T-cell (primary cell): ENCODE data around the gene VWA3B. TPM values are rescaled to one million over a fixed set of nuclear protein-coding genes. Genes with fewer than 3 reads are reported as not detected.
A peak's percentile ranks its signal among the peaks of the same experiment; 100 is the strongest.

ENCODE experiments used
- ATAC-seq, 4 experiments: fragments of 200-7000 bp in 3 of 4; fragments of 150-1000 bp in 1 of 4; cut with Tn5 transposase; replicated peaks in 1 of 4; 1 replicate in 3 of 4; 2 replicates in 1 of 4; pipeline ENCODE4 v1.10.0; 2021; ENCODE audit warnings: moderate library complexity in 3 of 4, mild to moderate bottlenecking in 2 of 4, moderate number of reproducible peaks in 1 of 4
- CTCF ChIA-PET, 2 donors: fragments of 300-600 bp; sonication (Branson Sonifier 250); formaldehyde crosslinking; loops; one replicate each; lab custom pipeline; 2022; ENCODE audit warnings: antibody characterized with exemption in 2 of 2; lab: Charles Lee
- POLR2A ChIA-PET, 2 donors: fragments of 300-600 bp; sonication (Branson Sonifier 250); formaldehyde crosslinking; loops; one replicate each; lab custom pipeline; 2022; ENCODE audit warnings: antibody characterized with exemption in 2 of 2; lab: Charles Lee
- DNase-seq, 35 experiments: peaks; one replicate each; pipeline versions ENCODE4 v3.0.0 to v3.0.0-alpha.2; 2013 to 2023
- H3K27ac ChIP-seq: one replicate; pipeline ENCODE4 v1.5.1; 2013; ENCODE audit warnings: low read length
- H3K27me3 ChIP-seq, 2 experiments: replicated peaks in 1 of 2; 1 replicate in 1 of 2; 2 replicates in 1 of 2; pipeline versions ENCODE4 v1.6.1 to v1.7.0; 2013; ENCODE audit warnings: low read length in 1 of 2, mixed read lengths in 1 of 2; ENCODE audit not compliant: control insufficient read depth in 2 of 2, insufficient read depth in 2 of 2; ENCODE audit errors: extremely low read depth in 1 of 2
- H3K36me3 ChIP-seq, 2 donors: 1 replicate in 1 of 2; 2 replicates in 1 of 2; pipeline versions ENCODE4 v1.6.1 to v1.7.0; 2013; ENCODE audit warnings: low read length in 1 of 2; ENCODE audit not compliant: control insufficient read depth in 2 of 2, insufficient read depth in 1 of 2; ENCODE audit errors: extremely low read depth in 1 of 2
- H3K4me1 ChIP-seq, 2 experiments: 1 replicate in 1 of 2; 2 replicates in 1 of 2; pipeline versions ENCODE4 v1.6.1 to v1.7.0; 2013; ENCODE audit warnings: low read length in 2 of 2, mixed read lengths in 1 of 2; ENCODE audit not compliant: insufficient read depth in 2 of 2, control insufficient read depth in 1 of 2; ENCODE audit errors: extremely low read depth in 1 of 2
- H3K4me3 ChIP-seq, 2 donors: 1 replicate in 1 of 2; 2 replicates in 1 of 2; pipeline versions ENCODE4 v1.5.1 to v1.7.0; 2013; ENCODE audit warnings: mild to moderate bottlenecking in 2 of 2, low read length in 1 of 2, moderate library complexity in 1 of 2; ENCODE audit not compliant: control insufficient read depth in 1 of 2; ENCODE audit errors: extremely low read depth in 1 of 2
- H3K9me3 ChIP-seq: 2 replicates; pipeline ENCODE4 v1.7.0; 2013
- H3K27ac Mint-ChIP-seq, 2 donors: one replicate each; pipeline ENCODE4 v1.8.0; 2020 to 2021; ENCODE audit warnings: mild to moderate bottlenecking in 2 of 2, mixed read lengths in 2 of 2
- H3K27me3 Mint-ChIP-seq, 2 donors: one replicate each; pipeline ENCODE4 v1.8.0; 2021 to 2022; ENCODE audit warnings: mixed read lengths in 2 of 2
- H3K36me3 Mint-ChIP-seq: one replicate; pipeline ENCODE4 v1.8.0; 2021; ENCODE audit warnings: mixed read lengths
- H3K4me1 Mint-ChIP-seq, 3 donors: one replicate each; pipeline ENCODE4 v1.8.0; 2020 to 2022; ENCODE audit warnings: mixed read lengths in 3 of 3, mild to moderate bottlenecking in 1 of 3
- H3K4me3 Mint-ChIP-seq, 3 donors: one replicate each; pipeline ENCODE4 v1.8.0; 2020 to 2022; ENCODE audit warnings: mild to moderate bottlenecking in 3 of 3, mixed read lengths in 3 of 3, moderate library complexity in 3 of 3
- H3K9me3 Mint-ChIP-seq, 3 donors: one replicate each; pipeline ENCODE4 v1.8.0; 2020 to 2022; ENCODE audit warnings: mixed read lengths in 3 of 3
- WGBS: methylation state at CpG from one replicate; pipeline ENCODE4 v1.1.5; 2013; ENCODE audit warnings: missing lambda C conversion rate; ENCODE audit not compliant: insufficient coverage; 5-methylcytosine and 5-hydroxymethylcytosine counted together
- total RNA-seq, 35 experiments: library from RNA in 6 of 35; stranded (reverse) in 6 of 35; fragments of 120-200 nt in 1 of 35; gene quantifications; one replicate each; pipeline versions ENCODE4 v1.2.1 to v1.2.4 and lab custom pipeline; 2013 to 2026

Gene VWA3B
- total RNA-seq, 5 donors from 2014 or later (not counting 1 experiment from before 2014, with no cell fraction given): not detected

- H3K36me3 ChIP-seq: no peaks in the 10 kb centered on the region
- no peak within 1 kb of the TSS for H3K4me3 ChIP-seq
- POLR2A ChIA-PET: no interaction called here
- Mint-ChIP-seq H3K27me3 (peaks cover 69 to 80% of the 10 kb centered on the region in 2 donors), H3K4me1 (peaks cover 4 to 16% (median 13%) of the 10 kb centered on the region in 3 donors), H3K27ac (no peak within 1 kb of the TSS), H3K9me3 (peaks cover 0 to 8% (median 5%) of the 10 kb centered on the region in 3 donors), H3K36me3 (no peaks in the 10 kb centered on the region), H3K4me3 (peak within 1 kb of the TSS in 2 of 3 donors; percentile 43 to 55)
- H3K4me1 ChIP-seq: peaks cover 0 to 18% of the 10 kb centered on the region in 2 experiments
- 19% methylated on average over 44 of the region's 72 CpGs for WGBS
- DNase-seq: peak in 17 of 35 experiments; percentile 2 to 27 (median 18)
- H3K27me3 ChIP-seq: peaks cover 21 to 52% of the 10 kb centered on the region in 2 experiments
- CTCF ChIA-PET: no interaction called here
- H3K27ac ChIP-seq: no peak within 1 kb of the TSS
- H3K9me3 ChIP-seq: peaks cover 2% of the 10 kb centered on the region
- ATAC-seq: no peak
Observed at GRCh38 chr2:98346311-98347236, 259.6 kb downstream of the VWA3B start, which contains the start of gene CNGA3. TSS of gene CNGA3 (plus strand) at chr2:98346456. CDS start at chr2:98369976, 23,520 bp downstream.

- ATAC-seq: no peak
- H3K4me3 ChIP-seq: no peak overlapping the region
- no peaks in the 10 kb centered on the region for H3K36me3 ChIP-seq
- H3K27ac Mint-ChIP-seq: peak overlapping the region in 1 of 2 donors; percentile 45
- H3K27me3 ChIP-seq: peaks cover 18 to 52% of the 10 kb centered on the region in 2 experiments
- H3K27ac ChIP-seq: no peak overlapping the region
- H3K9me3 ChIP-seq: peaks cover 2% of the 10 kb centered on the region
- H3K4me3 Mint-ChIP-seq: peak overlapping the region in 1 of 3 donors; percentile 34
- peaks cover 0 to 8% (median 5%) of the 10 kb centered on the region in 3 donors for H3K9me3 Mint-ChIP-seq
- ChIA-PET POLR2A (no interaction called here), CTCF (no interaction called here)
- peaks cover 4 to 16% (median 13%) of the 10 kb centered on the region in 3 donors for H3K4me1 Mint-ChIP-seq
- DNase-seq: no peak
- H3K4me1 ChIP-seq: peaks cover 0 to 18% of the 10 kb centered on the region in 2 experiments
- H3K27me3 Mint-ChIP-seq: peaks cover 65 to 83% of the 10 kb centered on the region in 2 donors
- 11% methylated on average over 38 of the region's 54 CpGs for WGBS
- H3K36me3 Mint-ChIP-seq: no peaks in the 10 kb centered on the region
Observed at GRCh38 chr2:98347298-98348065, 260.5 kb downstream of the VWA3B start.

- CTCF ChIA-PET: no interaction called here
Observed at GRCh38 chr2:98348066-98348561, 261.1 kb downstream of the VWA3B start.

GRCh38 chr2:98350411-98350810 is 263.4 kb downstream of the VWA3B start:
- Mint-ChIP-seq H3K27ac (no peak overlapping the region), H3K9me3 (peaks cover 0 to 8% (median 5%) of the 10 kb centered on the region in 3 donors), H3K36me3 (no peaks in the 10 kb centered on the region), H3K4me3 (no peak overlapping the region), H3K27me3 (peaks cover 45 to 62% of the 10 kb centered on the region in 2 donors), H3K4me1 (peaks cover 4 to 16% (median 13%) of the 10 kb centered on the region in 3 donors)
- Histone ChIP-seq H3K4me1 (peaks cover 0 to 18% of the 10 kb centered on the region in 2 experiments), H3K36me3 (no peaks in the 10 kb centered on the region), H3K4me3 (no peak overlapping the region), H3K9me3 (peaks cover 2% of the 10 kb centered on the region), H3K27ac (no peak overlapping the region), H3K27me3 (peaks cover 17 to 42% of the 10 kb centered on the region in 2 experiments)
- no peak for ATAC-seq
- CTCF ChIA-PET: interaction anchor here in 1 of 2 donors (0.6 kb wide), 1 partner anchor 544 kb away, joined by 3 read pairs; no protein-coding TSS in a partner anchor
- POLR2A ChIA-PET: interaction anchor here in 1 of 2 donors (0.6 kb wide), 1 partner anchor 1071 kb away, joined by 3 read pairs; no protein-coding TSS in a partner anchor
- DNase-seq: no peak
- WGBS: no CpG with 5 or more reads among the region's 1 CpG

More at GRCh38 chr2:98348066-98348561, 261.1 kb downstream of the VWA3B start:
- POLR2A ChIA-PET: no interaction called here
- Mint-ChIP-seq H3K36me3 (no peaks in the 10 kb centered on the region), H3K27ac (peak overlapping the region in 1 of 2 donors; percentile 45), H3K4me1 (peaks cover 4 to 16% (median 13%) of the 10 kb centered on the region in 3 donors), H3K27me3 (peaks cover 59 to 78% of the 10 kb centered on the region in 2 donors), H3K9me3 (peaks cover 0 to 8% (median 5%) of the 10 kb centered on the region in 3 donors), H3K4me3 (peak overlapping the region in 1 of 3 donors; percentile 34)
- no peak overlapping the region for H3K4me3 ChIP-seq
- WGBS: 10% methylated on average over 7 of the region's 15 CpGs
- H3K27ac ChIP-seq: no peak overlapping the region
- ATAC-seq (no peak), DNase-seq (no peak)
- peaks cover 18 to 49% of the 10 kb centered on the region in 2 experiments for H3K27me3 ChIP-seq
- no peaks in the 10 kb centered on the region for H3K36me3 ChIP-seq
- peaks cover 0 to 18% of the 10 kb centered on the region in 2 experiments for H3K4me1 ChIP-seq
- H3K9me3 ChIP-seq: peaks cover 2% of the 10 kb centered on the region

- H3K9me3 Mint-ChIP-seq: peaks cover 0 to 5% (median 5%) of the 10 kb centered on the region in 3 donors
- no peak for DNase-seq
- POLR2A ChIA-PET: no interaction called here
- no peaks in the 10 kb centered on the region for H3K36me3 Mint-ChIP-seq
- H3K4me3 Mint-ChIP-seq: no peak overlapping the region
- H3K36me3 ChIP-seq: no peaks in the 10 kb centered on the region
- CTCF ChIA-PET: no interaction called here
- H3K27ac ChIP-seq: no peak overlapping the region
- H3K27me3 Mint-ChIP-seq: peaks cover 24 to 33% of the 10 kb centered on the region in 2 donors
- no peak overlapping the region for H3K27ac Mint-ChIP-seq
- no peak overlapping the region for H3K4me3 ChIP-seq
- no peak for ATAC-seq
- no peaks in the 10 kb centered on the region for H3K4me1 Mint-ChIP-seq
- peaks cover 0 to 9% of the 10 kb centered on the region in 2 experiments for H3K27me3 ChIP-seq
- 83% methylated on average over 1 of the region's 3 CpGs for WGBS
- no peaks in the 10 kb centered on the region for H3K4me1 ChIP-seq
- H3K9me3 ChIP-seq: no peaks in the 10 kb centered on the region
Observed at GRCh38 chr2:98355881-98356280, 268.9 kb downstream of the VWA3B start.
